KBM-7 (cell line): Measurements from ENCODE around the gene GPHN.

Experiments used
- DNase-seq: peaks from one replicate; pipeline ENCODE4 v3.0.0-alpha.2; 2015
- in situ Hi-C: fragments of 300-500 bp; cut with MboI; formaldehyde crosslinking; loops from 2 replicates; pipeline ENCODE4 v1.14.3; 2020; ENCODE audit warnings: low sequenced_read_pairs, low pct_unique_long_range_greater_than_20kb, mixed read lengths

The GPHN gene

GRCh38 chr14:67068251-67068650, 560.3 kb downstream of the GPHN start:
- in situ Hi-C loops: no loop called here
- no peak for DNase-seq

GRCh38 chr14:67071506-67071905, 563.6 kb downstream of the GPHN start:
- in situ Hi-C loops: no loop called here
- DNase-seq: no peak

GRCh38 chr14:67077921-67078320, 570.0 kb downstream of the GPHN start:
- DNase-seq: no peak
- in situ Hi-C loops: no loop called here

- DNase-seq: peak; percentile 54
- in situ Hi-C loops: no loop called here
These were observed 571.9 kb downstream of the GPHN start for GRCh38 chr14:67079846-67080245.

GRCh38 chr14:67108230-67108629, 600.3 kb downstream of the GPHN start:
- in situ Hi-C loops: no loop called here
- no peak for DNase-seq

- DNase-seq: no peak
- in situ Hi-C loops: no loop called here
These were observed 603.1 kb downstream of the GPHN start for GRCh38 chr14:67111022-67111421.

GRCh38 chr14:67112344-67112743, 604.4 kb downstream of the GPHN start:
- no peak for DNase-seq
- in situ Hi-C loops: no loop called here

- in situ Hi-C loops: no loop called here
- no peak for DNase-seq
These were observed 619.2 kb downstream of the GPHN start for GRCh38 chr14:67127174-67127573.

GRCh38 chr14:67129768-67130167, 621.8 kb downstream of the GPHN start:
- in situ Hi-C loops: no loop called here
- no peak for DNase-seq

- DNase-seq: no peak
- in situ Hi-C loops: no loop called here
These were observed 623.7 kb downstream of the GPHN start for GRCh38 chr14:67131691-67132090.

GRCh38 chr14:67133144-67133543, 625.2 kb downstream of the GPHN start:
- no peak for DNase-seq
- in situ Hi-C loops: no loop called here

- peak; percentile 4 for DNase-seq
- in situ Hi-C loops: no loop called here
These were observed 625.9 kb downstream of the GPHN start for GRCh38 chr14:67133595-67134441.

GRCh38 chr14:67137744-67138371, 629.9 kb downstream of the GPHN start:
- in situ Hi-C loops: no loop called here
- peak; percentile 30 for DNase-seq

- no peak for DNase-seq
- in situ Hi-C loops: no loop called here
These were observed 632.6 kb downstream of the GPHN start for GRCh38 chr14:67140556-67140955.

GRCh38 chr14:67141146-67141900, 633.4 kb downstream of the GPHN start:
- in situ Hi-C loops: no loop called here
- no peak for DNase-seq

GRCh38 chr14:67151082-67151666, 643.2 kb downstream of the GPHN start:
- DNase-seq: no peak
- in situ Hi-C loops: loop anchor here (25.0 kb wide), 1 partner anchor 136 kb away; no protein-coding TSS in a partner anchor

GRCh38 chr14:67158566-67158965, 650.6 kb downstream of the GPHN start:
- no peak for DNase-seq
- in situ Hi-C loops: loop anchor here (25.0 kb wide), 1 partner anchor 129 kb away; no protein-coding TSS in a partner anchor

GRCh38 chr14:67162385-67162784, 654.4 kb downstream of the GPHN start:
- no peak for DNase-seq
- in situ Hi-C loops: loop anchor here (25.0 kb wide), 1 partner anchor 125 kb away; no protein-coding TSS in a partner anchor

GRCh38 chr14:67166450-67166853, 658.5 kb downstream of the GPHN start:
- DNase-seq: peak; percentile 39
- in situ Hi-C loops: loop anchor here (25.0 kb wide), 1 partner anchor 121 kb away; no protein-coding TSS in a partner anchor
